H1 (cell line): ENCODE data around the gene SPOCK1. TPM values are rescaled to one million over a fixed set of nuclear protein-coding genes. Genes with fewer than 3 reads are reported as not detected.

Source experiments
- CTCF ChIA-PET: fragments of 300-600 bp; sonication (Branson Sonifier 250); formaldehyde crosslinking; loops from one replicate; lab custom pipeline; 2021; ENCODE audit not compliant: partially characterized antibody; lab: Charles Lee
- POLR2A ChIA-PET: fragments of 300-600 bp; sonication (Branson Sonifier 250); formaldehyde crosslinking; loops from one replicate; lab custom pipeline; 2021; ENCODE audit warnings: inconsistent platforms; ENCODE audit not compliant: partially characterized antibody; lab: Charles Lee
- DNase-seq, 2 experiments: peaks; one replicate each; pipeline versions ENCODE4 v3.0.0 to v3.0.0-alpha.2; 2010 to 2022; ENCODE audit warnings: low spot score in 2 of 2, low read depth in 1 of 2, mixed read lengths in 1 of 2
- FAIRE-seq: peaks from 2 replicates; lab custom pipeline; 2011; peaks lifted over from hg19 to GRCh38; lab: Jason Lieb, UNC
- H2AFZ ChIP-seq: 2 replicates; pipeline ENCODE4 v1.8.1; 2012; ENCODE audit warnings: low read length, inconsistent platforms
- H2AK5ac ChIP-seq: 2 replicates; pipeline ENCODE4 v1.6.1; 2013; ENCODE audit warnings: low read depth, low read length
- H2BK120ac ChIP-seq: replicated peaks from 2 replicates; pipeline ENCODE3; 2013; ENCODE audit warnings: low read depth, low read length, inconsistent platforms
- H2BK12ac ChIP-seq: 2 replicates; pipeline ENCODE4 v1.6.1; 2013; ENCODE audit warnings: low read depth, low read length
- H2BK15ac ChIP-seq: 2 replicates; pipeline ENCODE4 v1.6.1; 2013; ENCODE audit warnings: low read length
- H2BK20ac ChIP-seq: 2 replicates; pipeline ENCODE4 v1.6.1; 2013; ENCODE audit warnings: low read length
- H2BK5ac ChIP-seq: 2 replicates; pipeline ENCODE4 v1.6.1; 2013; ENCODE audit warnings: low read depth, low read length
- H3K14ac ChIP-seq: 2 replicates; pipeline ENCODE4 v1.6.1; 2013; ENCODE audit warnings: inconsistent platforms; ENCODE audit not compliant: insufficient read length
- H3K18ac ChIP-seq: 2 replicates; pipeline ENCODE4 v1.6.1; 2013; ENCODE audit warnings: low read length; ENCODE audit errors: extremely low read depth
- H3K23ac ChIP-seq: 2 replicates; pipeline ENCODE4 v1.6.1; 2013; ENCODE audit warnings: inconsistent platforms; ENCODE audit not compliant: insufficient read length
- H3K23me2 ChIP-seq: 2 replicates; pipeline ENCODE4 v1.6.1; 2013; ENCODE audit warnings: low read depth, low read length
- H3K27ac ChIP-seq: 2 replicates; pipeline ENCODE4 v1.6.1; 2011; ENCODE audit warnings: low read depth, low read length, inconsistent platforms
- H3K27me3 ChIP-seq, 4 experiments: replicated peaks in 1 of 4; 1 replicate in 1 of 4; 2 replicates in 3 of 4; pipeline versions ENCODE4 v1.6.1 to v1.8.1; 2011 to 2013; ENCODE audit warnings: low read length in 3 of 4, mild to moderate bottlenecking in 3 of 4, inconsistent platforms in 2 of 4, mixed read lengths in 2 of 4, moderate library complexity in 1 of 4; ENCODE audit not compliant: control insufficient read depth in 3 of 4, insufficient read depth in 3 of 4; ENCODE audit errors: extremely low read depth in 1 of 4
- H3K36me3 ChIP-seq, 4 experiments: 2 replicates each; pipeline versions ENCODE4 v1.6.1 to v1.8.1; 2011 to 2013; ENCODE audit warnings: mild to moderate bottlenecking in 4 of 4, low read length in 3 of 4, moderate library complexity in 2 of 4, control low read depth in 1 of 4, inconsistent platforms in 1 of 4; ENCODE audit not compliant: insufficient read depth in 4 of 4, control insufficient read depth in 2 of 4
- H3K4ac ChIP-seq: replicated peaks from 2 replicates; pipeline ENCODE3; 2013; ENCODE audit warnings: low read length, low read depth, mixed read lengths, inconsistent platforms; ENCODE audit not compliant: insufficient read length
- H3K4me1 ChIP-seq, 4 experiments: replicated peaks in 1 of 4; 1 replicate in 1 of 4; 2 replicates in 3 of 4; pipeline versions ENCODE4 v1.6.1 to v1.8.1; 2011 to 2013; ENCODE audit warnings: low read length in 3 of 4, inconsistent platforms in 2 of 4, mixed read lengths in 1 of 4; ENCODE audit not compliant: insufficient read depth in 4 of 4, control insufficient read depth in 3 of 4
- H3K4me2 ChIP-seq, 2 experiments: 2 replicates each; pipeline versions ENCODE4 v1.6.1 to v1.8.1; 2011 to 2013; ENCODE audit warnings: low read depth in 2 of 2, low read length in 2 of 2, control low read depth in 1 of 2, inconsistent platforms in 1 of 2, mild to moderate bottlenecking in 1 of 2; ENCODE audit not compliant: insufficient read depth in 1 of 2
- H3K4me3 ChIP-seq, 4 experiments: fragments of 200-600, 300-600 bp in 1 of 4; sonication (generic), shearing (Covaris generic), sonication (Bioruptor Twin) in 1 of 4; 2 replicates each; pipeline versions ENCODE4 v1.5.1 to v1.8.1; 2011 to 2016; ENCODE audit warnings: low read length in 4 of 4, low read depth in 3 of 4, control low read depth in 2 of 4, inconsistent platforms in 2 of 4, mild to moderate bottlenecking in 2 of 4, mixed read lengths in 1 of 4, moderate library complexity in 1 of 4; ENCODE audit not compliant: insufficient read depth in 2 of 4; ENCODE audit errors: extremely low read depth in 1 of 4
- H3K56ac ChIP-seq: replicated peaks from 2 replicates; pipeline ENCODE3; 2013; ENCODE audit warnings: low read depth, mild to moderate bottlenecking, mixed read lengths, low read length, inconsistent platforms; ENCODE audit not compliant: insufficient read length
- H3K79me1 ChIP-seq: 2 replicates; pipeline ENCODE4 v1.6.1; 2013; ENCODE audit warnings: low read depth, low read length, control low read depth
- H3K79me2 ChIP-seq, 2 experiments: 2 replicates each; pipeline versions ENCODE4 v1.6.1 to v1.8.1; 2012 to 2013; ENCODE audit warnings: low read length in 2 of 2, mild to moderate bottlenecking in 2 of 2, inconsistent platforms in 1 of 2; ENCODE audit not compliant: insufficient read depth in 2 of 2, control insufficient read depth in 1 of 2
- H3K9ac ChIP-seq, 4 experiments: replicated peaks in 1 of 4; 1 replicate in 1 of 4; 2 replicates in 3 of 4; pipeline versions ENCODE4 v1.6.1 to v1.8.1; 2011 to 2013; ENCODE audit warnings: low read depth in 3 of 4, low read length in 3 of 4, control low read depth in 2 of 4, mild to moderate bottlenecking in 2 of 4, moderate library complexity in 2 of 4, inconsistent platforms in 1 of 4; ENCODE audit errors: extremely low read depth in 1 of 4
- H3K9me3 ChIP-seq, 2 experiments: 2 replicates each; pipeline versions ENCODE4 v1.6.1 to v1.8.1; 2012 to 2013; ENCODE audit warnings: mild to moderate bottlenecking in 2 of 2, moderate library complexity in 2 of 2, control low read depth in 1 of 2, inconsistent platforms in 1 of 2, low read depth in 1 of 2, low read length in 1 of 2, mixed read lengths in 1 of 2; ENCODE audit not compliant: insufficient read depth in 2 of 2
- H4K20me1 ChIP-seq, 2 experiments: replicated peaks in 1 of 2; 2 replicates each; pipeline versions ENCODE3 to v1.8.1; 2011 to 2013; ENCODE audit warnings: inconsistent platforms in 2 of 2, low read length in 2 of 2, mild to moderate bottlenecking in 1 of 2; ENCODE audit not compliant: insufficient read depth in 2 of 2, control insufficient read depth in 1 of 2
- H4K5ac ChIP-seq: 2 replicates; pipeline ENCODE4 v1.6.1; 2013; ENCODE audit warnings: low read length, low read depth, mixed read lengths, inconsistent platforms; ENCODE audit not compliant: insufficient read length
- H4K8ac ChIP-seq: 2 replicates; pipeline ENCODE4 v1.8.0; 2013; ENCODE audit warnings: mild to moderate bottlenecking, moderate library complexity, low read length, inconsistent platforms; ENCODE audit not compliant: insufficient read depth; ENCODE audit errors: extremely low read depth
- H4K91ac ChIP-seq: replicated peaks from 2 replicates; pipeline ENCODE3; 2013; ENCODE audit warnings: low read length, mixed read lengths, inconsistent platforms; ENCODE audit not compliant: insufficient read length
- ASH2L ChIP-seq: fragments of 200-600, 300-600 bp; sonication (generic); IDR thresholded peaks from one replicate; pipeline ENCODE4 v1.7.1; 2017; ENCODE audit warnings: low read length
- CTBP2 ChIP-seq: IDR thresholded peaks from 2 replicates; pipeline ENCODE4 v1.7.0; 2011; ENCODE audit warnings: borderline replicate concordance, mild to moderate bottlenecking, moderate library complexity, mixed read lengths, low read length; ENCODE audit not compliant: insufficient read depth, insufficient read length
- GABPA ChIP-seq: IDR thresholded peaks from 2 replicates; pipeline ENCODE4 v1.6.1; 2011; ENCODE audit warnings: mild to moderate bottlenecking, low read length, moderate library complexity, borderline replicate concordance; ENCODE audit not compliant: insufficient read depth
- JUN ChIP-seq: IDR thresholded peaks from 2 replicates; pipeline ENCODE4 v1.6.1; 2011; ENCODE audit warnings: low read depth, mild to moderate bottlenecking, improper control_type of control experiment, low read length
- SIX5 ChIP-seq: IDR thresholded peaks from 2 replicates; pipeline ENCODE4 v1.6.1; 2011; ENCODE audit warnings: mild to moderate bottlenecking, low read depth, low read length
- SP1 ChIP-seq: IDR thresholded peaks from 2 replicates; pipeline ENCODE4 v1.6.1; 2011; ENCODE audit warnings: low read depth, low read length
- SP2 ChIP-seq: IDR thresholded peaks from 2 replicates; pipeline ENCODE4 v1.6.1; 2012; ENCODE audit warnings: mild to moderate bottlenecking, low read length, inconsistent platforms
- TAF1 ChIP-seq: IDR thresholded peaks from 2 replicates; pipeline ENCODE4 v1.6.1; 2011; ENCODE audit warnings: mild to moderate bottlenecking, low read depth, low read length
- WGBS, 2 experiments: shearing (Covaris generic) in 1 of 2; methylation state at CpG; one replicate each; pipeline versions ENCODE4 v1.1.6 to v1.1.7; 2013 to 2015; ENCODE audit warnings: low lambda C conversion rate in 2 of 2, mixed read lengths in 2 of 2, inconsistent platforms in 1 of 2, low coverage in 1 of 2, missing lambda C conversion rate in 1 of 2; ENCODE audit not compliant: insufficient replicate concordance in 2 of 2, insufficient coverage in 1 of 2, insufficient read length in 1 of 2; ENCODE audit errors: extremely low coverage in 1 of 2, missing lambda C conversion rate in 1 of 2; 5-methylcytosine and 5-hydroxymethylcytosine counted together
- polyA plus RNA-seq, 7 experiments: library from polyadenylated mRNA; depleted of rRNA in 3 of 7; stranded (reverse) in 5 of 7; unstranded in 2 of 7; fragments of >200 nt in 5 of 7; fragments of 200-250 nt in 2 of 7; gene quantifications; 1 replicate in 5 of 7; 2 replicates in 1 of 7; 4 replicates in 1 of 7; pipeline versions ENCODE4 v1.2.1 to v1.2.3, GENCODE V29; 2011 to 2013; ENCODE audit warnings: missing spikeins in 2 of 7, mixed read lengths in 2 of 7
- total RNA-seq: library from RNA; stranded (reverse); fragmentation: NEBNext Ultra II Directional; extraction: Animal tissue kit (Norgen Biotek cat#: 25700); gene quantifications from 2 replicates; pipeline ENCODE4 v1.2.1, GENCODE V29; 2021
- TF ChIP-seq, protein P1 (sequence below): IDR thresholded peaks from 2 replicates; pipeline ENCODE4 v1.6.1; 2011; ENCODE audit warnings: low read depth, mild to moderate bottlenecking, low read length; ENCODE audit not compliant: insufficient read depth

The SPOCK1 gene
- total and polyA plus RNA-seq, 2 of the 8 experiments (the other 6 are each of a cell fraction or from before 2014, with no cell fraction given): 6.9 to 18.1 TPM

DNA sequence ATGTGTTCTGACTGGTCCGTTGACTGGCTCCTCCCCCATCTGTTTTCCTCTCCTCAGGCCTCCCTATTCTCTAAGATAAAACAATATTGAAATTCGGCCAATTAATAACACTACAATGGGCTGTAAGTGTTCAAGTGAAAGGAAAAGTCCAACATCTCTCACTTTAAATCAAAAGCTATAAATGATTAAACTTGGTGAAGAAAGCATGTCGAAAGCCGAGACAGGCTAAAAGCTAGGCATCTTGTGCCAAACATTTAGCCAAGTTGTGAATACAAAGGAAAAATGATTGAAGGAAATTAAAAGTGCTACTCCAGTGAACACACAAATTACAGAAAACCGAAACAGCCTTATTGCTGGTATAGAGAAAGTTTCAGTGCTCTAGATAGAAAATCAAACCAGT is 310.6 kb downstream of the SPOCK1 start:
- Histone ChIP-seq H3K14ac (no peak overlapping the region), H3K56ac (no peak overlapping the region), H3K9ac (no peak overlapping the region), H2BK12ac (no peak overlapping the region), H2BK20ac (no peak overlapping the region), H2AFZ (no peak overlapping the region), H3K79me1 (no peaks in the 10 kb centered on the region), H3K27me3 (no peaks in the 10 kb centered on the region), H3K9me3 (no peaks in the 10 kb centered on the region), H4K8ac (no peak overlapping the region), H4K5ac (no peak overlapping the region), H4K91ac (no peak overlapping the region), H3K18ac (no peak overlapping the region), H3K4me2 (no peak overlapping the region), H2BK5ac (no peak overlapping the region), H3K36me3 (no peaks in the 10 kb centered on the region), H2AK5ac (no peak overlapping the region), H3K4me1 (no peaks in the 10 kb centered on the region), H2BK15ac (no peak overlapping the region), H3K23me2 (no peaks in the 10 kb centered on the region), H4K20me1 (no peaks in the 10 kb centered on the region), H3K4ac (no peak overlapping the region), H3K27ac (no peak overlapping the region), H3K23ac (no peak overlapping the region), H3K4me3 (no peak overlapping the region), H3K79me2 (no peaks in the 10 kb centered on the region), H2BK120ac (no peak overlapping the region)
- CTCF ChIA-PET: interaction anchor here (1.1 kb wide), 1 partner anchor 82 kb away, joined by 5 read pairs; no protein-coding TSS in a partner anchor
- FAIRE-seq (no peak), DNase-seq (no peak)
- TF ChIP-seq JUN (no peak), CTBP2 (no peak), ASH2L (no peak), TAF1 (no peak), SP2 (no peak), SP1 (no peak), GABPA (no peak), SIX5 (no peak)
- TF ChIP-seq, protein P1, sequence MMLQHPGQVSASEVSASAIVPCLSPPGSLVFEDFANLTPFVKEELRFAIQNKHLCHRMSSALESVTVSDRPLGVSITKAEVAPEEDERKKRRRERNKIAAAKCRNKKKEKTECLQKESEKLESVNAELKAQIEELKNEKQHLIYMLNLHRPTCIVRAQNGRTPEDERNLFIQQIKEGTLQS: no peak
- POLR2A ChIA-PET: no interaction called here
- WGBS, 2 experiments: 88% methylated on average over 5 of the region's 5 CpGs; no CpG with 5 or more reads in 1 of the 2 experiments
